Loucy (cell line): Measurements from ENCODE around the gene LAMA4.

Experiments
- H2AFZ ChIP-seq: fragments of 200-600 bp; sonication (generic); 2 replicates; pipeline ENCODE4 v1.6.0; 2016; ENCODE audit warnings: antibody characterized with exemption, mild to moderate bottlenecking, low read length, moderate library complexity
- H3F3A ChIP-seq: fragments of 200-600 bp; 2 replicates; pipeline ENCODE4 v1.6.0; 2016; ENCODE audit warnings: antibody characterized with exemption, low read depth, mild to moderate bottlenecking
- H3K27me3 ChIP-seq: fragments of 200-600 bp; sonication (generic); 2 replicates; pipeline ENCODE4 v1.6.1; 2014; ENCODE audit warnings: low read length, mild to moderate bottlenecking; ENCODE audit not compliant: insufficient read depth, poor library complexity, severe bottlenecking
- H3K36me3 ChIP-seq: fragments of 200-600 bp; sonication (generic); 2 replicates; pipeline ENCODE4 v1.6.1; 2016; ENCODE audit warnings: low read length; ENCODE audit not compliant: insufficient read depth
- H3K4me1 ChIP-seq: fragments of 200-600 bp; sonication (generic); 2 replicates; pipeline ENCODE4 v1.5.1; 2014; ENCODE audit warnings: low read length, mild to moderate bottlenecking; ENCODE audit not compliant: insufficient read depth, poor library complexity, severe bottlenecking
- H3K4me2 ChIP-seq: fragments of 200-600 bp; sonication (generic); 2 replicates; pipeline ENCODE4 v1.6.0; 2014; ENCODE audit warnings: antibody characterized with exemption, low read length, low read depth, mild to moderate bottlenecking; ENCODE audit not compliant: poor library complexity, severe bottlenecking
- H3K4me3 ChIP-seq: fragments of 200-600 bp; sonication (generic); 2 replicates; pipeline ENCODE4 v1.5.1; 2014; ENCODE audit warnings: low read length, mild to moderate bottlenecking, mixed read lengths; ENCODE audit not compliant: poor library complexity, severe bottlenecking
- H3K79me2 ChIP-seq: fragments of 200-600 bp; sonication (generic); 2 replicates; pipeline ENCODE4 v1.6.1; 2014; ENCODE audit warnings: low read length; ENCODE audit not compliant: insufficient read depth
- H3K9ac ChIP-seq: fragments of 200-600 bp; sonication (generic); 2 replicates; pipeline ENCODE4 v1.6.0; 2014; ENCODE audit warnings: mild to moderate bottlenecking, low read depth, low read length, moderate library complexity; ENCODE audit not compliant: poor library complexity, severe bottlenecking
- H3K9me2 ChIP-seq: fragments of 200-600 bp; sonication (generic); replicated peaks from 2 replicates; pipeline ENCODE4 v1.6.1; 2016; ENCODE audit warnings: low read depth, low read length, mixed read lengths
- H3K9me3 ChIP-seq: fragments of 200-600 bp; sonication (generic); 2 replicates; pipeline ENCODE4 v1.6.1; 2014; ENCODE audit warnings: mild to moderate bottlenecking, antibody characterized with exemption, low read length, low read depth; ENCODE audit not compliant: insufficient read depth
- H4K20me1 ChIP-seq: fragments of 200-600 bp; sonication (generic); 2 replicates; pipeline ENCODE4 v1.6.0; 2014; ENCODE audit warnings: antibody characterized with exemption, low read length, mild to moderate bottlenecking; ENCODE audit not compliant: insufficient read depth, poor library complexity, severe bottlenecking
- EZH2phosphoT487 ChIP-seq: fragments of 200-600 bp; IDR thresholded peaks from 2 replicates; pipeline ENCODE4 v1.6.1; 2018; ENCODE audit warnings: antibody characterized with exemption, mild to moderate bottlenecking, moderate library complexity, borderline replicate concordance
- TF ChIP-seq, protein P1 (sequence below): fragments of 200-600 bp; sonication (generic); conservative IDR thresholded peaks from 2 replicates; pipeline ENCODE4 v1.5.1; 2014; ENCODE audit warnings: mild to moderate bottlenecking, antibody characterized with exemption, low read length

Gene LAMA4

GRCh38 chr6:112139052-112139451, 115.3 kb downstream of the LAMA4 start:
- Histone ChIP-seq H3K4me2 (no peak overlapping the region), H3K9ac (no peak overlapping the region), H4K20me1 (no peaks in the 10 kb centered on the region), H3K4me3 (no peak overlapping the region), H3F3A (no peaks in the 10 kb centered on the region), H3K9me2 (no peaks in the 10 kb centered on the region), H3K27me3 (no peaks in the 10 kb centered on the region), H3K79me2 (no peaks in the 10 kb centered on the region), H3K4me1 (peaks cover 4% of the 10 kb centered on the region), H3K9me3 (no peaks in the 10 kb centered on the region), H3K36me3 (no peaks in the 10 kb centered on the region), H2AFZ (no peak overlapping the region)
- TF ChIP-seq, protein P1, sequence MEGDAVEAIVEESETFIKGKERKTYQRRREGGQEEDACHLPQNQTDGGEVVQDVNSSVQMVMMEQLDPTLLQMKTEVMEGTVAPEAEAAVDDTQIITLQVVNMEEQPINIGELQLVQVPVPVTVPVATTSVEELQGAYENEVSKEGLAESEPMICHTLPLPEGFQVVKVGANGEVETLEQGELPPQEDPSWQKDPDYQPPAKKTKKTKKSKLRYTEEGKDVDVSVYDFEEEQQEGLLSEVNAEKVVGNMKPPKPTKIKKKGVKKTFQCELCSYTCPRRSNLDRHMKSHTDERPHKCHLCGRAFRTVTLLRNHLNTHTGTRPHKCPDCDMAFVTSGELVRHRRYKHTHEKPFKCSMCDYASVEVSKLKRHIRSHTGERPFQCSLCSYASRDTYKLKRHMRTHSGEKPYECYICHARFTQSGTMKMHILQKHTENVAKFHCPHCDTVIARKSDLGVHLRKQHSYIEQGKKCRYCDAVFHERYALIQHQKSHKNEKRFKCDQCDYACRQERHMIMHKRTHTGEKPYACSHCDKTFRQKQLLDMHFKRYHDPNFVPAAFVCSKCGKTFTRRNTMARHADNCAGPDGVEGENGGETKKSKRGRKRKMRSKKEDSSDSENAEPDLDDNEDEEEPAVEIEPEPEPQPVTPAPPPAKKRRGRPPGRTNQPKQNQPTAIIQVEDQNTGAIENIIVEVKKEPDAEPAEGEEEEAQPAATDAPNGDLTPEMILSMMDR: no peak
- no peak for TF ChIP-seq EZH2phosphoT487

DNA sequence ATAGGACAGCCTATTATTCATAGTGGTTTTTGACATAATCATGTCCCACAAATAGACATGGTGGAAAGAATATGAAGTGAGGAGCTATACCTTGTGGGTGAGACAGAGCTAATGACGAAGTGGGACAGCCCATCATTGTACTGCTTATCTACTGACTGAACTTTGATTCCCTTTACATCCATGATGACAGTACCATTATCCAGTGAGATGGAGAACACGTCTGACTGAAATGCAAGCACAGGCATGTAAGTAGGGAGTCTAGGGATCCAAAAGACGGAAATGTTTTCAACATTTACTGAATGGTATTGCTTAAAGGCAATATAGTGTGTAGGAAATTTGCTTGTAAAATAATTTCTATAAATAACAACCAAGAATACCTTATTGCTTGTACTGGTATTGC, 123.5 kb downstream of the LAMA4 start:
- Histone ChIP-seq H2AFZ (no peak overlapping the region), H3K9me3 (no peaks in the 10 kb centered on the region), H3K4me1 (no peaks in the 10 kb centered on the region), H3F3A (no peaks in the 10 kb centered on the region), H3K4me2 (no peak overlapping the region), H3K36me3 (no peaks in the 10 kb centered on the region), H3K4me3 (no peak overlapping the region), H3K9ac (no peak overlapping the region), H3K27me3 (no peaks in the 10 kb centered on the region), H3K9me2 (no peaks in the 10 kb centered on the region), H4K20me1 (no peaks in the 10 kb centered on the region), H3K79me2 (no peaks in the 10 kb centered on the region)
- TF ChIP-seq, protein P1: no peak

DNA sequence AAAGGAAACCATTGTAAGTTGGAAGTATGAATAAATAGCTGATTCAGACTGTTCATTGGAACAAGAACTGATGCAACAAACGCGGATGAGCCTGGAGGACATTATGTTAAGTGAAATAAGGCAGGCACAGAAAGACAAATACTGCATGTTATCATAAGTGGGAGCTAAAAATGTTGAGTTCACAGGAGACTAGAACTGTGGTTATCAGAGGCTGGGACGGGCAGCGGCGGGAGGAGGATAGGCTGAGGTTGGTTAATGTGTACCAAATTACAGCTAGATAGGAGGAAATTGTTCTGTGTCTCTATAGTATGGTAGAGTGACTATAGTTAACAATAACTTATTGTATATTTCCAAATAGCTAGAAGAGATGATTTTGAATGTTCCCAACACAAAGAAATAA, 126.2 kb downstream of the LAMA4 start:
- Histone ChIP-seq H3F3A (no peaks in the 10 kb centered on the region), H3K27me3 (no peaks in the 10 kb centered on the region), H3K4me2 (no peak overlapping the region), H3K9me3 (no peaks in the 10 kb centered on the region), H3K36me3 (no peaks in the 10 kb centered on the region), H3K9me2 (no peaks in the 10 kb centered on the region), H3K79me2 (no peaks in the 10 kb centered on the region), H4K20me1 (no peaks in the 10 kb centered on the region), H2AFZ (no peak overlapping the region), H3K4me1 (no peaks in the 10 kb centered on the region), H3K9ac (no peak overlapping the region), H3K4me3 (no peak overlapping the region)
- TF ChIP-seq, protein P1: no peak
- no peak for TF ChIP-seq EZH2phosphoT487
